HL-60 (cell line): ENCODE measurements around the gene MPO.

Source experiments
- DNase-seq, 2 experiments: peaks; one replicate each; pipeline ENCODE4 v3.0.0-alpha.2; 2010 to 2020; ENCODE audit warnings: low read depth in 1 of 2, low spot score in 1 of 2
- H3K27ac ChIP-seq: fragments of 250-450 bp; sonication (Bioruptor Pico); replicated peaks from 2 replicates; pipeline ENCODE4 v1.5.1; 2020; ENCODE audit warnings: mild to moderate bottlenecking, moderate library complexity
- H3K27me3 ChIP-seq: fragments of 250-450 bp; sonication (Bioruptor Pico); 2 replicates; pipeline ENCODE4 v1.5.1; 2021; ENCODE audit warnings: mild to moderate bottlenecking, moderate library complexity; ENCODE audit not compliant: insufficient read depth, poor library complexity, severe bottlenecking
- H3K4me3 ChIP-seq: replicated peaks from 2 replicates; pipeline ENCODE4 v1.5.1; 2011; ENCODE audit warnings: mild to moderate bottlenecking, control low read depth, low read length; ENCODE audit not compliant: insufficient read depth
- CTCF ChIP-seq: IDR thresholded peaks from one replicate; pipeline ENCODE4 v1.5.1; 2011; ENCODE audit warnings: low read length, control low read depth, inconsistent platforms; ENCODE audit not compliant: insufficient read depth
- GABPA ChIP-seq: IDR thresholded peaks from 2 replicates; pipeline ENCODE4 v1.6.1; 2012; ENCODE audit warnings: low read depth
- POLR2AphosphoS5 ChIP-seq: IDR thresholded peaks from 2 replicates; pipeline ENCODE4 v1.6.1; 2012; ENCODE audit warnings: low read depth
- REST ChIP-seq: IDR thresholded peaks from 2 replicates; pipeline ENCODE4 v1.6.1; 2012; ENCODE audit warnings: low read depth; ENCODE audit not compliant: insufficient replicate concordance
- SPI1 ChIP-seq: IDR thresholded peaks from 2 replicates; pipeline ENCODE4 v1.6.1; 2012; ENCODE audit warnings: low read depth, mild to moderate bottlenecking, borderline replicate concordance

Gene MPO

GRCh38 chr17:58308173-58308984 is 27.6 kb upstream of the MPO start:
- TF ChIP-seq POLR2AphosphoS5 = peak; percentile 11; the same call in 1 of the 2 replicates
- TF ChIP-seq REST = no peak
- TF ChIP-seq GABPA = 0 out of 2 replicates have a peak, but pooled peaks have one; percentile 11
- TF ChIP-seq SPI1 = no peak
- TF ChIP-seq CTCF = peak; percentile 52
- peak in 1 of 2 experiments; percentile 85 for DNase-seq
- H3K4me3 ChIP-seq = no peak overlapping the region

GRCh38 chr17:58307468-58308172 is 26.9 kb upstream of the MPO start:
- Histone ChIP-seq H3K4me3 (no peak overlapping the region), H3K27me3 (no peaks in the 10 kb centered on the region), H3K27ac (no peak overlapping the region)
- DNase-seq = no peak
- TF ChIP-seq GABPA (no peak), POLR2AphosphoS5 (peak; percentile 64)

More at GRCh38 chr17:58308173-58308984, 27.6 kb upstream of the MPO start:
- Histone ChIP-seq H3K27ac (peak overlapping the region; percentile 26), H3K27me3 (no peaks in the 10 kb centered on the region)

- Histone ChIP-seq H3K4me3 (no peak overlapping the region), H3K27ac (no peak overlapping the region), H3K27me3 (no peaks in the 10 kb centered on the region)
- no peak for DNase-seq
- peak; percentile 83 for TF ChIP-seq POLR2AphosphoS5
- no peak for TF ChIP-seq CTCF
- no peak for TF ChIP-seq REST
- TF ChIP-seq SPI1 = no peak
- TF ChIP-seq GABPA = no peak
Observed at GRCh38 chr17:58306131-58306951, 25.6 kb upstream of the MPO start.
